ENCODE results near the gene EPB41L2.

EPB41L2 gene

DNA sequence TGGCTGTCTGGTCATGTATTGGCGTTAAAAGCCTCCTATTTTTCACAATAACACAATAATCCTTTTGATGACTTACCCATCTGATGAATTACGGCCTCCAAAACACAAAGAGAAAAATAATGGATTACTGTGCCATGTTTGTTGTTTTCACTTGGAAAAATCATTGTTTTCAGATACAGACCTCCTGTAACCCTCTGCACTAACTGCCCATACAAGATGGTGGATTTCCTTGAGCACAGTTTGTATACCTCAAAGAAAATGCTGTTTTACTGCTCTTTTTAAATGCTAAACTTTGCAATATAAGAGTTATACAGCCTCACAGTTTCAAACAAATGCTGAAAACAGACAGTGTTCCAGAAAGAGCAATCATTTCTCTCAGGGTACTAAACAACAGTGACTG lies 174.8 kb downstream of the EPB41L2 start:
- ChIA-PET POLR2A (no interaction called here), CTCF (interaction anchor here (0.8 to 5.5 kb wide), 3 partner anchors 15 to 646 kb away, joined by 3 to 139 read pairs (median 3); no protein-coding TSS in a partner anchor)
- DNase-seq (ENCODE audit: extremely low spot score), result no peak
- TF ChIP-seq, protein P1, sequence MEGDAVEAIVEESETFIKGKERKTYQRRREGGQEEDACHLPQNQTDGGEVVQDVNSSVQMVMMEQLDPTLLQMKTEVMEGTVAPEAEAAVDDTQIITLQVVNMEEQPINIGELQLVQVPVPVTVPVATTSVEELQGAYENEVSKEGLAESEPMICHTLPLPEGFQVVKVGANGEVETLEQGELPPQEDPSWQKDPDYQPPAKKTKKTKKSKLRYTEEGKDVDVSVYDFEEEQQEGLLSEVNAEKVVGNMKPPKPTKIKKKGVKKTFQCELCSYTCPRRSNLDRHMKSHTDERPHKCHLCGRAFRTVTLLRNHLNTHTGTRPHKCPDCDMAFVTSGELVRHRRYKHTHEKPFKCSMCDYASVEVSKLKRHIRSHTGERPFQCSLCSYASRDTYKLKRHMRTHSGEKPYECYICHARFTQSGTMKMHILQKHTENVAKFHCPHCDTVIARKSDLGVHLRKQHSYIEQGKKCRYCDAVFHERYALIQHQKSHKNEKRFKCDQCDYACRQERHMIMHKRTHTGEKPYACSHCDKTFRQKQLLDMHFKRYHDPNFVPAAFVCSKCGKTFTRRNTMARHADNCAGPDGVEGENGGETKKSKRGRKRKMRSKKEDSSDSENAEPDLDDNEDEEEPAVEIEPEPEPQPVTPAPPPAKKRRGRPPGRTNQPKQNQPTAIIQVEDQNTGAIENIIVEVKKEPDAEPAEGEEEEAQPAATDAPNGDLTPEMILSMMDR (IDR thresholded peaks at IDR 0.05; ENCODE audit: control extremely low read depth, extremely low read depth, low read depth, missing control alignments), result no peak

DNA sequence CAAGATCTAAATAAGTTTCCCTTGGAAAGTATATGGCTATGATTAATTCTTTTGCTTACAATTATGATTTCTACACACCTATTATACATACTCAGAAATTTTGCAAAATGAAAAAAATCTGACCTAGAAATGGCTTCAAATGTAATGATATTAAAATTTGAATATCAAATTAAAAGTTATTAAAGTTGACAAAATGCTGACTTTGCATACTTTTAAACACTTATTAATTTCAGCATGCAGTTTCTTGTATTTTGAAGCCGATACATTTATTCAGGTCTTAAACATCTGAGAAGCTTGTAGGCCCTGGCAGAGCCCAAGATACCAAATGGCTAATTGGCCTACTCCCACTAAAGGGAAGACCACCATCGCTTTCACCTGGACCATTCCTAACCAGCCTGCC lies 176.1 kb downstream of the EPB41L2 start:
- POLR2A ChIA-PET, result no interaction called here
- CTCF ChIA-PET, result interaction anchor here (3.5 to 5.5 kb wide), 3 partner anchors 15 to 741 kb away, joined by 17 to 139 read pairs (median 40); partner anchors contain the start of gene MED23
- DNase-seq (ENCODE audit: extremely low spot score), result no peak
- TF ChIP-seq, protein P1 (IDR thresholded peaks at IDR 0.05; ENCODE audit: control extremely low read depth, extremely low read depth, low read depth, missing control alignments), result no peak

DNA sequence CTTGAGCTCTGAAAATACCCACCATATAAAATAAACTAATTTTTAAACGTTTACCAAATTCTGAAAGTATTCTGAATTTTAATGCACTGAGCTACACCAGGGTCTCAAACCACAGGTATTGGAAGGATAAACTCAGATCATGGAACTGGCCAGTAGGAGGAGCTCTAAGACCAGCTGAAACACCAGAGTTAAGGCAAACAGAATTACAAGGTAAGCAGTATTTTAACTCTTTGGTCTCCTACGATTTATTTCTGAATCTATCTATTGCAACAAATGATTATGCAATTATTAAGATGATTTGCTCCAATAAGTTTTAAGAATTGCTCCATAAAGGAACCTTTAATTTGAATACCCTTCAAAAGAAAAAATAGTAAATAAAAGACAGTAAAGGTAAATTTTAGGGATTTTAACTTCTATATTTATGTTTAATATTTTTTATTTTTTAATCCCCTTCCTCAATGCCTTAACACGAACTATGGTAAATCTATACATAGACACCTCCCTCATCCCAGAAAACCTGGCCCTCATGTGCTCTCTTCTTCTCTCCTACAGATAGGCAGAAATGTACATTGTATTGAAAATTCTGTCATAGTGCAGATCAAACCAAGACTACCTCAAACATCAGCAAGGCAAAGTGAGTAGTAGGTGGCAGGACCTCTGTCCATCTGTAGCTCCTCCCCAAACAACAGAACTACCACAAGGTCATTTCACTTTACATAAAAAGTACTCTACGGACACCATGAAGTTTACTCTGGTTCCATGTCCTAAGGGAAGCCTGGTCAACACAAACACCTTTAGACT lies 177.5 kb downstream of the EPB41L2 start:
- TF ChIP-seq, protein P1 (IDR thresholded peaks at IDR 0.05; ENCODE audit: control extremely low read depth, extremely low read depth, low read depth, missing control alignments), result peak; percentile 84
- ChIA-PET POLR2A (no interaction called here), CTCF (interaction anchor here (0.8 to 5.5 kb wide), 47 partner anchors 8 to 1415 kb away, joined by 3 to 139 read pairs (median 4); partner anchors contain the start of gene MED23)
- DNase-seq (ENCODE audit: extremely low spot score), result peak; percentile 51

DNA sequence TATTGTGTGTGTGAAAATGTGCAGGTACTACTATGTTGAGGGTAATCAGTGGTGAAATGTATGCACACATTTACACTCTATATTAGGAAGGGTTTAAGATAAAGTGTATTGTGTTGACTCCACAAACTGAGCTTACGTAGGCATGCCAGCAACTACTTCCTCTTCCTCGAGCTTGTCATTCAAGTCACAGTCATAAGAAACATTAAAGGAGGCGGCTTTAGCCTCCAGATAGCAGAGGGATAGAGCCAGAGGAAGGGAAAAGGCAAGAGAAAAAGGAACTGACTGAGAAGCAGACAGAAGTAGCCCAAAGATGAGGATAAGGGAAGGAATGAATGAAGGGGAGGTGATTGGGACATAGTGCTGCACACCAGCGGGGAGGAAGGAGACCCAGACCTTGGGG lies 180.7 kb downstream of the EPB41L2 start:
- TF ChIP-seq, protein P1 (IDR thresholded peaks at IDR 0.05; ENCODE audit: control extremely low read depth, extremely low read depth, low read depth, missing control alignments), result no peak
- DNase-seq (ENCODE audit: extremely low spot score), result no peak
- CTCF ChIA-PET, result interaction anchor here (5.4 kb wide), 1 partner anchor 10 kb away, joined by 40 read pairs; no protein-coding TSS in a partner anchor
- POLR2A ChIA-PET, result no interaction called here

DNA sequence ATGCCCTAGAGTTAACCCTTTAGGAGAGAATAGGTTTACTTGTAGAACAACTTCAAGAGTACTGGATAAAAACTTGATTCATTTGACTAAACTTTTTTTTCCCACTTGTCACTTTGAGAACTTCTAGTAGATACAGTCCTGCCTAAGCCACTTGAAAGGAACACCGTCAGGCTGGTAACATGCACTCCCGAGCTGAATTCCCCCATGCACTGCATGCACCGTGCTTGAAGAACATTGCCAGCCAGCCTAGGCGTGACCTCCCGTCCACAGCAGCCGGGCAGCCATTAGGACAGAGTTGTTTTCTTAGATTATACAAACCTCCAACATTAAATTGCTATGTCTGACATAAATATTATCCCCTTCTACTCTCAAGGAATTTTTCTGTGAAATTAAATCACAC lies 183.2 kb downstream of the EPB41L2 start:
- DNase-seq (ENCODE audit: extremely low spot score), result no peak
- POLR2A ChIA-PET, result no interaction called here
- CTCF ChIA-PET, result interaction anchor here (2.0 kb wide), 1 partner anchor 237 kb away, joined by 8 read pairs; no protein-coding TSS in a partner anchor
- TF ChIP-seq, protein P1 (IDR thresholded peaks at IDR 0.05; ENCODE audit: control extremely low read depth, extremely low read depth, low read depth, missing control alignments), result no peak

DNA sequence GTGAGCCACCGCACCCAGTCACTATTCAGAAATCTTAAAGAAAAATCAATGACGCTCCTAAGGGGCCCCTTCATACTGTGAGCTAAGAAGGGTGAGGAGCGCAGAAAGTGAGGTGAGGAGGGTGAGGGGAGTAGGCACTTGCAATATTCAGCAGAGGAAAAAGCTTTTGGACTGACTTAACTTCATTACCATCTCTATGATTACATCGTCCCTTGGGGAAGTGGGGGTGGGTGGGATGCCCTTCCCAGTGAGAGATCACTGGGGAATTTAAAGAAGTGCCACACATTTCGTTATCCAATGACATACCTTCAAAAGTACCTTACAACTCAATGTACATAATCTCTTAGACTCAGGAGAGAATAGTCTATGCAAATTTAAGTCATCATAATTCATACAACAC lies 189.3 kb downstream of the EPB41L2 start:
- TF ChIP-seq, protein P1 (IDR thresholded peaks at IDR 0.05; ENCODE audit: control extremely low read depth, extremely low read depth, low read depth, missing control alignments), result no peak
- DNase-seq (ENCODE audit: extremely low spot score), result no peak
- ChIA-PET POLR2A (no interaction called here), CTCF (interaction anchor here (1.4 to 4.6 kb wide), 6 partner anchors 9 to 30 kb away, joined by 3 to 40 read pairs (median 24); no protein-coding TSS in a partner anchor)

All from GM10248 (cell line).